ENCODE measurements around the gene LSM14A.

The LSM14A gene

GRCh38 chr19:34225659-34226015 is 53.3 kb downstream of the LSM14A start:
- Histone ChIP-seq H3K36me3 (ENCODE audit: control insufficient read depth in 2 of 2, insufficient read depth in 1 of 2, low read length in 2 of 2) (peaks cover 99 to 100% of the 10 kb centered on the region in 2 experiments), H3K4me3 (ENCODE audit: low read depth, low read length) (no peak overlapping the region), H3K9me3 (ENCODE audit: control insufficient read depth, insufficient read depth, low read depth, low read length) (no peaks in the 10 kb centered on the region; the same call in 1 of the 2 replicates), H3K27ac (ENCODE audit: extremely low read depth, low read depth, low read length) (no peak overlapping the region), H3K4me1 (ENCODE audit: control insufficient read depth, insufficient read depth, low read length) (peaks cover 16% of the 10 kb centered on the region)
- CTCF ChIA-PET, result interaction anchor here (0.7 to 2.0 kb wide), 6 partner anchors 15 to 129 kb away, joined by 3 to 9 read pairs (median 5); no protein-coding TSS in a partner anchor
- TF ChIP-seq ZNF792 (tag by site-specific recombination; IDR thresholded peaks at IDR 0.05), result no peak
- no peak for TF ChIP-seq ZNF132 (tag by site-specific recombination; IDR thresholded peaks at IDR 0.05; ENCODE audit: borderline replicate concordance)
- TF ChIP-seq ZNF623 (tag by site-specific recombination; IDR thresholded peaks at IDR 0.05), result no peak
- no peak for TF ChIP-seq ZNF707 (tag by site-specific recombination; IDR thresholded peaks at IDR 0.05)
- TF ChIP-seq ZNF629 (tag by site-specific recombination; IDR thresholded peaks at IDR 0.05), result no peak
- no peak for TF ChIP-seq ZNF23 (tag by site-specific recombination; IDR thresholded peaks at IDR 0.05; ENCODE audit: borderline replicate concordance)
- TF ChIP-seq ZNF2 (tag by site-specific recombination; IDR thresholded peaks at IDR 0.05), result no peak
- no peak; the same call in 1 of the 2 replicates for TF ChIP-seq ZEB2 (tag by site-specific recombination; IDR thresholded peaks at IDR 0.05)
- no peak for TF ChIP-seq FEZF1 (tag by site-specific recombination; IDR thresholded peaks at IDR 0.05)
- TF ChIP-seq ZNF394 (tag by site-specific recombination; IDR thresholded peaks at IDR 0.05; ENCODE audit: borderline replicate concordance), result no peak
- TF ChIP-seq OSR2 (tag by site-specific recombination; IDR thresholded peaks at IDR 0.05), result no peak
- no peak for TF ChIP-seq ZNF148 (tag by site-specific recombination; IDR thresholded peaks at IDR 0.05; ENCODE audit: borderline replicate concordance)
- no peak for TF ChIP-seq ZNF157 (tag by site-specific recombination; IDR thresholded peaks at IDR 0.05)
- TF ChIP-seq KLF16 (tag by site-specific recombination; IDR thresholded peaks at IDR 0.05), result no peak
- POLR2A ChIA-PET, result interaction anchor here (1.3 kb wide), 1 partner anchor 54 kb away, joined by 3 read pairs; no protein-coding TSS in a partner anchor

GRCh38 chr19:34226036-34226435 is 53.7 kb downstream of the LSM14A start:
- Histone ChIP-seq H3K4me1 (ENCODE audit: control insufficient read depth, insufficient read depth, low read length) (peaks cover 16% of the 10 kb centered on the region), H3K36me3 (ENCODE audit: control insufficient read depth in 2 of 2, insufficient read depth in 1 of 2, low read length in 2 of 2) (peaks cover 99 to 100% of the 10 kb centered on the region in 2 experiments), H3K9me3 (ENCODE audit: control insufficient read depth, insufficient read depth, low read depth, low read length) (no peaks in the 10 kb centered on the region; the same call in 1 of the 2 replicates), H3K4me3 (ENCODE audit: low read depth, low read length) (no peak overlapping the region), H3K27ac (ENCODE audit: extremely low read depth, low read depth, low read length) (no peak overlapping the region)
- POLR2A ChIA-PET, result interaction anchor here (0.6 to 1.3 kb wide), 2 partner anchors 48 to 54 kb away, joined by 3 to 4 read pairs; no protein-coding TSS in a partner anchor
- CTCF ChIA-PET, result interaction anchor here (0.6 to 2.0 kb wide), 6 partner anchors 14 to 238 kb away, joined by 3 to 9 read pairs (median 4); no protein-coding TSS in a partner anchor
- TF ChIP-seq ZNF184 (tag by site-specific recombination; IDR thresholded peaks at IDR 0.05), result no peak
- no peak for TF ChIP-seq MYNN (tag by site-specific recombination; IDR thresholded peaks at IDR 0.05; ENCODE audit: borderline replicate concordance)
- TF ChIP-seq, protein P1, sequence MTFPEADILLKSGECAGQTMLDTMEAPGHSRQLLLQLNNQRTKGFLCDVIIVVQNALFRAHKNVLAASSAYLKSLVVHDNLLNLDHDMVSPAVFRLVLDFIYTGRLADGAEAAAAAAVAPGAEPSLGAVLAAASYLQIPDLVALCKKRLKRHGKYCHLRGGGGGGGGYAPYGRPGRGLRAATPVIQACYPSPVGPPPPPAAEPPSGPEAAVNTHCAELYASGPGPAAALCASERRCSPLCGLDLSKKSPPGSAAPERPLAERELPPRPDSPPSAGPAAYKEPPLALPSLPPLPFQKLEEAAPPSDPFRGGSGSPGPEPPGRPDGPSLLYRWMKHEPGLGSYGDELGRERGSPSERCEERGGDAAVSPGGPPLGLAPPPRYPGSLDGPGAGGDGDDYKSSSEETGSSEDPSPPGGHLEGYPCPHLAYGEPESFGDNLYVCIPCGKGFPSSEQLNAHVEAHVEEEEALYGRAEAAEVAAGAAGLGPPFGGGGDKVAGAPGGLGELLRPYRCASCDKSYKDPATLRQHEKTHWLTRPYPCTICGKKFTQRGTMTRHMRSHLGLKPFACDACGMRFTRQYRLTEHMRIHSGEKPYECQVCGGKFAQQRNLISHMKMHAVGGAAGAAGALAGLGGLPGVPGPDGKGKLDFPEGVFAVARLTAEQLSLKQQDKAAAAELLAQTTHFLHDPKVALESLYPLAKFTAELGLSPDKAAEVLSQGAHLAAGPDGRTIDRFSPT (tag by site-specific recombination; IDR thresholded peaks at IDR 0.05), result no peak
- peak; percentile 99 for TF ChIP-seq PRDM1 (tag by site-specific recombination; IDR thresholded peaks at IDR 0.05)
- no peak for TF ChIP-seq SP3 (tag by site-specific recombination; IDR thresholded peaks at IDR 0.05)
- 0 out of 2 replicates have a peak, but pooled peaks have one; percentile 11 for TF ChIP-seq GFI1B (tag by site-specific recombination; IDR thresholded peaks at IDR 0.05)
- no peak for TF ChIP-seq YY2 (tag by site-specific recombination; IDR thresholded peaks at IDR 0.05)
- no peak for TF ChIP-seq ZNF621 (tag by site-specific recombination; IDR thresholded peaks at IDR 0.05)
- TF ChIP-seq, protein P2, sequence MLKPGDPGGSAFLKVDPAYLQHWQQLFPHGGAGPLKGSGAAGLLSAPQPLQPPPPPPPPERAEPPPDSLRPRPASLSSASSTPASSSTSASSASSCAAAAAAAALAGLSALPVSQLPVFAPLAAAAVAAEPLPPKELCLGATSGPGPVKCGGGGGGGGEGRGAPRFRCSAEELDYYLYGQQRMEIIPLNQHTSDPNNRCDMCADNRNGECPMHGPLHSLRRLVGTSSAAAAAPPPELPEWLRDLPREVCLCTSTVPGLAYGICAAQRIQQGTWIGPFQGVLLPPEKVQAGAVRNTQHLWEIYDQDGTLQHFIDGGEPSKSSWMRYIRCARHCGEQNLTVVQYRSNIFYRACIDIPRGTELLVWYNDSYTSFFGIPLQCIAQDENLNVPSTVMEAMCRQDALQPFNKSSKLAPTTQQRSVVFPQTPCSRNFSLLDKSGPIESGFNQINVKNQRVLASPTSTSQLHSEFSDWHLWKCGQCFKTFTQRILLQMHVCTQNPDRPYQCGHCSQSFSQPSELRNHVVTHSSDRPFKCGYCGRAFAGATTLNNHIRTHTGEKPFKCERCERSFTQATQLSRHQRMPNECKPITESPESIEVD (tag by site-specific recombination; IDR thresholded peaks at IDR 0.05), result no peak
- peak; percentile 51 for TF ChIP-seq GLIS1 (tag by site-specific recombination; IDR thresholded peaks at IDR 0.05)
- TF ChIP-seq ZBTB20 (tag by site-specific recombination; IDR thresholded peaks at IDR 0.05), result no peak
- TF ChIP-seq ZNF114 (tag by site-specific recombination; IDR thresholded peaks at IDR 0.05), result no peak
- TF ChIP-seq ZBTB8A (tag by site-specific recombination; IDR thresholded peaks at IDR 0.05), result 0 out of 2 replicates have a peak, but pooled peaks have one; percentile 38
- TF ChIP-seq ZNF146 (tag by site-specific recombination; IDR thresholded peaks at IDR 0.05), result no peak
- no peak for TF ChIP-seq ZNF335 (tag by site-specific recombination; conservative IDR thresholded peaks at IDR 0.05)
- no peak for TF ChIP-seq ZNF391 (tag by site-specific recombination; IDR thresholded peaks at IDR 0.05; ENCODE audit: borderline replicate concordance, low read depth)
- no peak for TF ChIP-seq ZNF768 (tag by site-specific recombination; IDR thresholded peaks at IDR 0.05)
- TF ChIP-seq BCL11B (tag by site-specific recombination; IDR thresholded peaks at IDR 0.05; ENCODE audit: low read depth), result no peak
